Activated CD8-positive, alpha-beta T cell treated with anti-CD3 and anti-CD28 coated beads, Interleukin-2, amount 10 ng/mL, durations not matched to agents 7 days and 5 days (primary cell): Measurements from ENCODE around the gene PLEKHA8. TPM values are rescaled to one million over a fixed set of nuclear protein-coding genes. Genes with fewer than 3 reads are reported as not detected.

Source experiments
- ATAC-seq: fragments of 150-1000 bp; cut with Tn5 transposase; one replicate; pipeline ENCODE4 v1.10.0; 2021; ENCODE audit warnings: moderate library complexity
- CTCF ChIA-PET: fragments of 350-600 bp; sonication (Branson Sonifier 250); formaldehyde crosslinking; loops from one replicate; lab custom pipeline; 2021; ENCODE audit warnings: antibody characterized with exemption; lab: Charles Lee
- POLR2A ChIA-PET: fragments of 350-600 bp; sonication (Branson Sonifier 250); formaldehyde crosslinking; loops from one replicate; lab custom pipeline; 2021; ENCODE audit warnings: antibody characterized with exemption; lab: Charles Lee
- DNase-seq: peaks from one replicate; pipeline ENCODE4 v3.0.0-alpha.2; 2020
- H3K27ac Mint-ChIP-seq: one replicate; pipeline ENCODE4 v1.8.0; 2021; ENCODE audit warnings: mild to moderate bottlenecking, mixed read lengths
- H3K27me3 Mint-ChIP-seq: one replicate; pipeline ENCODE4 v1.8.0; 2021; ENCODE audit warnings: low read depth, mixed read lengths
- H3K36me3 Mint-ChIP-seq: one replicate; pipeline ENCODE4 v1.8.0; 2021; ENCODE audit warnings: low read depth, mixed read lengths
- H3K4me1 Mint-ChIP-seq: one replicate; pipeline ENCODE4 v1.8.0; 2021; ENCODE audit warnings: low read depth, mixed read lengths
- H3K4me3 Mint-ChIP-seq: one replicate; pipeline ENCODE4 v1.8.0; 2021; ENCODE audit warnings: mild to moderate bottlenecking, mixed read lengths
- H3K9me3 Mint-ChIP-seq: one replicate; pipeline ENCODE4 v1.8.0; 2022; ENCODE audit warnings: mixed read lengths; ENCODE audit not compliant: insufficient read depth
- total RNA-seq, 2 experiments: library from RNA; stranded (reverse); gene quantifications; one replicate each; pipeline ENCODE4 v1.2.3, GENCODE V29; 2021

Gene PLEKHA8
- total RNA-seq, 2 experiments from 2014 or later, result 8.9 to 11.5 TPM

DNA sequence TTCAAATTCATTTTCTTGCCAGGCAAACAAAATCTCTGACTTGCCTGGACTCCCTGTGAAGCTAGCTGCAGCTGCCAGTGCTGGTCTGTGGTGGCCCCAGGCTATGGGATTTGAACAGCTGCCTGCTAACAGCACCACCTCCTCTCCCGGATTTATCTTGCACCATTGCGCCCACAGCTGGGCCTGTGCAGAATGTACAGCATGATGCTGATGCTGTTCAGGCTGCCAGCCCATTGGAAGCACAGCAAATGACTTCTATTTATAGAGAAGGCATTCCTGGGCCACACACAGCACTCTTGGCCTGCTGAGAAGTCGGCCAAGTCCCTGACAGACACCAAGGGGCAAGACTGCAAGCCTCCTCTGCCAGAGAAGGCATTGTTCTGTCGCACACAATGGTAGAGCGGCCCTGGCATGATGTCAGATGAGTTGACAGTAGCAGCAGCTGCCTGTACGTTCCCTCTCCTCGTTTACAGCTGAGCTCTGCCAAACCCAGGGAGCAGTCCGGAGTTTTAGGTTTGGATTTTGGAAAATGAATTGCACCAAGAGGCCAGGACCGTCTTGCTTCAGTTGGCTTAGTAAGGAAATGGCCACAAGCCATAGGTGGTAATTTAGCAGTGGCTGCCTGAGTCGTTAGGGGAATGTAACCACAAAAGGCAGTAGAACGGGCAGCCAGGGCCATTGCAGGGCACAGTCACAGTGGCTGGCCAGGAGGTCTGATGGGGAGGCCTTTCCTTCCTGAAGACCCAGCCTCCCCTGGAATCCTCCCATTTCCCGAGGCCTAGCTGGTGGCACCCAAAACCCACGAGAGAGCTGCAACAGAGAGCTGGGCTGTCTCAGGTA is 145.1 kb downstream of the PLEKHA8 start:
- peaks cover 7% of the 10 kb centered on the region for H3K27me3 Mint-ChIP-seq
- ATAC-seq (no peak), DNase-seq (no peak)
- POLR2A ChIA-PET, result no interaction called here
- no peaks in the 10 kb centered on the region for H3K36me3 Mint-ChIP-seq
- no peak overlapping the region for H3K27ac Mint-ChIP-seq
- H3K9me3 Mint-ChIP-seq, result no peaks in the 10 kb centered on the region
- no peaks in the 10 kb centered on the region for H3K4me1 Mint-ChIP-seq
- H3K4me3 Mint-ChIP-seq, result no peak overlapping the region
- CTCF ChIA-PET, result interaction anchor here (0.9 to 2.0 kb wide), 2 partner anchors 9 to 337 kb away, joined by 4 to 10 read pairs; no protein-coding TSS in a partner anchor

DNA sequence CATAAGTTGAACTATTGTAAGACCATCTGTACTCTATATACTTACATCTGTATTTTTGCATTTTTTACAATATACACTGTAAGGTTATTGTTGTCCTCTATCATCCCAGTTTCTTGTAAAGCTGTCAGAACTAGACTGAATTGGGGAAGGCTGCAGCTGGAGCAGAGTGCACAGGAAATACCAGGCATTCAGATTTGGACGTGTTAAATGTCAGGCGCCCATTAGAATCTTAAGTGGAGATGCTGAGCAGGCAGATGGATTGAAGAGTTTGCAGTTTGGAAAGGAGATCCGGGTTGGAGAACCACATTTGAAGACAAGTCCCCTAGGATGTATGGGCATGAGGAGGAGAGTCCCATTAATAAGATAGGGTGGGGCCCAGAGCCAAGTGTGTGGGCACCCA is 147.0 kb downstream of the PLEKHA8 start:
- H3K27ac Mint-ChIP-seq, result no peak overlapping the region
- ChIA-PET CTCF (no interaction called here), POLR2A (no interaction called here)

GRCh38 chr7:30175636-30176147 is 147.5 kb downstream of the PLEKHA8 start:
- DNase-seq (no peak), ATAC-seq (no peak)
- Mint-ChIP-seq H3K4me3 (no peak overlapping the region), H3K9me3 (peaks cover 2% of the 10 kb centered on the region), H3K4me1 (peaks cover 7% of the 10 kb centered on the region), H3K27me3 (peaks cover 4% of the 10 kb centered on the region), H3K27ac (no peak overlapping the region), H3K36me3 (no peaks in the 10 kb centered on the region)
- ChIA-PET CTCF (no interaction called here), POLR2A (no interaction called here)

More for the DNA sequence above, 147.0 kb downstream of the PLEKHA8 start:
- ATAC-seq (no peak), DNase-seq (no peak)
- Mint-ChIP-seq H3K9me3 (peaks cover 2% of the 10 kb centered on the region), H3K36me3 (no peaks in the 10 kb centered on the region), H3K4me3 (no peak overlapping the region), H3K4me1 (peaks cover 7% of the 10 kb centered on the region), H3K27me3 (peaks cover 7% of the 10 kb centered on the region)

- ChIA-PET CTCF (no interaction called here), POLR2A (no interaction called here)
- Mint-ChIP-seq H3K36me3 (no peaks in the 10 kb centered on the region), H3K4me1 (peaks cover 7% of the 10 kb centered on the region), H3K9me3 (peaks cover 2% of the 10 kb centered on the region), H3K4me3 (no peak overlapping the region), H3K27me3 (no peaks in the 10 kb centered on the region), H3K27ac (no peak overlapping the region)
- no peak for DNase-seq
- ATAC-seq, result no peak
Observed at GRCh38 chr7:30176463-30177109, 148.4 kb downstream of the PLEKHA8 start.

DNA sequence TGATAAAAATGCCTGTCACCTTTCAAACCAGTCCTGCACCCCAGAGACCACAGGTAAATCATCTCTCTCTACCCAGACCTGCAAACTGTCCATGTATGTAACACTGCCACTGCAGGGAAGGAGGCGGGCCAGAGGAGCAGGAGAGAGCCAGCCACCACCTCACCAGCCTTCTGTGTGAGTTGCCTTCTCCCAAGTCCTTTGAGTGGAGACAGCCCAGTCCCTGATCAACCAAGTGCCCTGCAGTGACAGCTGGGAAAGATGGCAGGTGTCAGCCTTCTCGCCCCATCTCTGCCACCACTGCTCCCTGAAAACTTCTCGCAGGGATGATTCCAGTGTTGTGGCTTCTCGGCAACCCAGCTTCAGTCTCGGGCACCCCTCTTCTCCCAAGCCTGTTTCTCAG is 149.0 kb downstream of the PLEKHA8 start:
- Mint-ChIP-seq H3K27ac (no peak overlapping the region), H3K4me3 (no peak overlapping the region), H3K36me3 (no peaks in the 10 kb centered on the region), H3K4me1 (peaks cover 7% of the 10 kb centered on the region), H3K27me3 (no peaks in the 10 kb centered on the region), H3K9me3 (peaks cover 2% of the 10 kb centered on the region)
- POLR2A ChIA-PET, result no interaction called here
- ATAC-seq, result no peak
- CTCF ChIA-PET, result no interaction called here
- DNase-seq, result no peak

GRCh38 chr7:30177965-30178364 is 149.8 kb downstream of the PLEKHA8 start:
- ChIA-PET POLR2A (interaction anchor here (0.7 kb wide), 1 partner anchor 491 kb away, joined by 3 read pairs; no protein-coding TSS in a partner anchor), CTCF (interaction anchor here (1.1 kb wide), 1 partner anchor 98 kb away, joined by 3 read pairs; no protein-coding TSS in a partner anchor)
- ATAC-seq (no peak), DNase-seq (no peak)
- Mint-ChIP-seq H3K27ac (no peak overlapping the region), H3K36me3 (no peaks in the 10 kb centered on the region), H3K4me3 (no peak overlapping the region), H3K27me3 (no peaks in the 10 kb centered on the region), H3K9me3 (peaks cover 2% of the 10 kb centered on the region), H3K4me1 (peaks cover 7% of the 10 kb centered on the region)

GRCh38 chr7:30178748-30179436 is 150.7 kb downstream of the PLEKHA8 start:
- Mint-ChIP-seq H3K4me1 (peaks cover 7% of the 10 kb centered on the region), H3K36me3 (no peaks in the 10 kb centered on the region), H3K4me3 (no peak overlapping the region), H3K27me3 (no peaks in the 10 kb centered on the region), H3K9me3 (peaks cover 2% of the 10 kb centered on the region), H3K27ac (peak overlapping the region; percentile 31)
- POLR2A ChIA-PET, result no interaction called here
- DNase-seq, result no peak
- CTCF ChIA-PET, result interaction anchor here (1.4 to 1.6 kb wide), 2 partner anchors 14 to 332 kb away, joined by 3 read pairs; no protein-coding TSS in a partner anchor
- peak; percentile 65 for ATAC-seq

Other genes with a start within 250 kb of the PLEKHA8 start
- not detected for gene WIPF3, start 221.9 kb upstream of the PLEKHA8 start, total RNA-seq
- gene SCRN1, start 38.6 kb upstream of the PLEKHA8 start, total RNA-seq, result 10 to 100 TPM; 12.0 to 12.2 TPM
- 1 to 10 TPM; 4.2 to 5.4 TPM for gene FKBP14, start 1.7 kb upstream of the PLEKHA8 start, total RNA-seq
- 1 to 10 TPM; 1.1 to 1.3 TPM for gene MTURN, start 106.6 kb downstream of the PLEKHA8 start, total RNA-seq